ENCODE results near the gene OR5M3. TPM values are rescaled to one million over a fixed set of nuclear protein-coding genes. Genes with fewer than 3 reads are reported as not detected.

The OR5M3 gene
- not detected for total RNA-seq

GRCh38 chr11:56473252-56473651, at the start of gene OR5M3:
Gene OR5M3 (minus strand): TSS chr11:56473352. CDS start chr11:56470497, 2,855 bp downstream.
- no peaks in the 10 kb centered on the region for H3K36me3 Mint-ChIP-seq
- H3K4me1 Mint-ChIP-seq (ENCODE audit: low read depth in 2 of 2), result no peaks in the 10 kb centered on the region
- no peaks in the 10 kb centered on the region for H3K27me3 Mint-ChIP-seq
- H3K27ac Mint-ChIP-seq, result no peak within 1 kb of the TSS
- DNase-seq (ENCODE audit: low spot score) (no peak), ATAC-seq (no peak)
- H3K9me3 Mint-ChIP-seq, result peaks cover 9% of the 10 kb centered on the region
- no peak within 1 kb of the TSS for H3K4me3 Mint-ChIP-seq

- H3K36me3 Mint-ChIP-seq, result no peaks in the 10 kb centered on the region
These were observed 48.9 kb upstream of the OR5M3 start for GRCh38 chr11:56522008-56522407.

GRCh38 chr11:56513280-56513679, 40.1 kb upstream of the OR5M3 start:
- no peaks in the 10 kb centered on the region for H3K27me3 Mint-ChIP-seq
- ATAC-seq, result no peak
- peaks cover 19% of the 10 kb centered on the region for H3K9me3 Mint-ChIP-seq
- H3K36me3 Mint-ChIP-seq, result peaks cover 11% of the 10 kb centered on the region
- H3K4me3 Mint-ChIP-seq, result no peak overlapping the region
- no peak for DNase-seq (ENCODE audit: low spot score)
- H3K4me1 Mint-ChIP-seq (ENCODE audit: low read depth in 2 of 2), result no peaks in the 10 kb centered on the region
- no peak overlapping the region for H3K27ac Mint-ChIP-seq

More at GRCh38 chr11:56522008-56522407, 48.9 kb upstream of the OR5M3 start:
- H3K27me3 Mint-ChIP-seq, result no peaks in the 10 kb centered on the region
- H3K4me3 Mint-ChIP-seq, result no peak overlapping the region
- H3K9me3 Mint-ChIP-seq, result peaks cover 18% of the 10 kb centered on the region
- no peak overlapping the region for H3K27ac Mint-ChIP-seq
- ATAC-seq (no peak), DNase-seq (ENCODE audit: low spot score) (no peak)
- no peaks in the 10 kb centered on the region for H3K4me1 Mint-ChIP-seq (ENCODE audit: low read depth in 2 of 2)

GRCh38 chr11:56509439-56509838, 36.3 kb upstream of the OR5M3 start:
- no peak overlapping the region for H3K27ac Mint-ChIP-seq
- H3K9me3 Mint-ChIP-seq, result peaks cover 16% of the 10 kb centered on the region
- DNase-seq (ENCODE audit: low spot score) (no peak), ATAC-seq (no peak)
- H3K36me3 Mint-ChIP-seq, result peaks cover 11% of the 10 kb centered on the region
- no peaks in the 10 kb centered on the region for H3K4me1 Mint-ChIP-seq (ENCODE audit: low read depth in 2 of 2)
- no peak overlapping the region for H3K4me3 Mint-ChIP-seq
- H3K27me3 Mint-ChIP-seq, result no peaks in the 10 kb centered on the region

- Mint-ChIP-seq H3K4me1 (ENCODE audit: low read depth in 2 of 2) (no peaks in the 10 kb centered on the region), H3K36me3 (peaks cover 7% of the 10 kb centered on the region), H3K27ac (no peak overlapping the region), H3K9me3 (peaks cover 19% of the 10 kb centered on the region), H3K4me3 (no peak overlapping the region), H3K27me3 (no peaks in the 10 kb centered on the region)
- ATAC-seq (no peak), DNase-seq (ENCODE audit: low spot score) (no peak)
These were observed 23.9 kb upstream of the OR5M3 start for GRCh38 chr11:56497010-56497409.

GRCh38 chr11:56495117-56495516, 22.0 kb upstream of the OR5M3 start:
- H3K27me3 Mint-ChIP-seq, result no peaks in the 10 kb centered on the region
- no peak for ATAC-seq
- H3K9me3 Mint-ChIP-seq, result peaks cover 21% of the 10 kb centered on the region
- no peak overlapping the region for H3K27ac Mint-ChIP-seq
- no peak overlapping the region for H3K4me3 Mint-ChIP-seq
- no peak for DNase-seq (ENCODE audit: low spot score)
- H3K4me1 Mint-ChIP-seq (ENCODE audit: low read depth in 2 of 2), result no peaks in the 10 kb centered on the region
- H3K36me3 Mint-ChIP-seq, result peaks cover 7% of the 10 kb centered on the region

- Mint-ChIP-seq H3K27ac (no peak within 1 kb of the TSS), H3K36me3 (no peaks in the 10 kb centered on the region), H3K27me3 (no peaks in the 10 kb centered on the region), H3K4me3 (no peak within 1 kb of the TSS), H3K4me1 (ENCODE audit: low read depth in 2 of 2) (no peaks in the 10 kb centered on the region), H3K9me3 (peaks cover 21% of the 10 kb centered on the region)
- no peak for DNase-seq (ENCODE audit: low spot score)
- ATAC-seq, result no peak
These were observed 18.1 kb upstream of the OR5M3 start, which contains the start of gene OR5M8 for GRCh38 chr11:56491270-56491669. Gene OR5M8 (minus strand): TSS chr11:56491370. CDS start chr11:56491370, 0 bp downstream.

- Mint-ChIP-seq H3K4me3 (no peak overlapping the region), H3K27ac (no peak overlapping the region), H3K9me3 (peaks cover 16% of the 10 kb centered on the region), H3K4me1 (ENCODE audit: low read depth in 2 of 2) (no peaks in the 10 kb centered on the region), H3K27me3 (no peaks in the 10 kb centered on the region), H3K36me3 (no peaks in the 10 kb centered on the region)
- DNase-seq (ENCODE audit: low spot score), result no peak
- no peak for ATAC-seq
These were observed 13.6 kb upstream of the OR5M3 start for GRCh38 chr11:56486801-56487200.

- Mint-ChIP-seq H3K9me3 (peaks cover 11% of the 10 kb centered on the region), H3K36me3 (no peaks in the 10 kb centered on the region), H3K27ac (no peak overlapping the region), H3K4me1 (ENCODE audit: low read depth in 2 of 2) (no peaks in the 10 kb centered on the region), H3K27me3 (no peaks in the 10 kb centered on the region), H3K4me3 (no peak overlapping the region)
- DNase-seq (ENCODE audit: low spot score), result no peak
- ATAC-seq, result no peak
These were observed 1.6 kb upstream of the OR5M3 start for GRCh38 chr11:56474729-56475235.

- no peaks in the 10 kb centered on the region for H3K4me1 Mint-ChIP-seq (ENCODE audit: low read depth in 2 of 2)
- DNase-seq (ENCODE audit: low spot score), result no peak
- H3K27ac Mint-ChIP-seq, result no peak overlapping the region
- H3K27me3 Mint-ChIP-seq, result no peaks in the 10 kb centered on the region
- no peak overlapping the region for H3K4me3 Mint-ChIP-seq
- ATAC-seq, result no peak
- H3K36me3 Mint-ChIP-seq, result no peaks in the 10 kb centered on the region
- peaks cover 10% of the 10 kb centered on the region for H3K9me3 Mint-ChIP-seq
These were observed 16.1 kb downstream of the OR5M3 start for GRCh38 chr11:56457076-56457475.

- ATAC-seq (no peak), DNase-seq (ENCODE audit: low spot score) (no peak)
- Mint-ChIP-seq H3K9me3 (peaks cover 12% of the 10 kb centered on the region), H3K4me1 (ENCODE audit: low read depth in 2 of 2) (no peaks in the 10 kb centered on the region), H3K27me3 (no peaks in the 10 kb centered on the region), H3K4me3 (no peak overlapping the region), H3K36me3 (peaks cover 4% of the 10 kb centered on the region), H3K27ac (no peak overlapping the region)
These were observed 19.6 kb downstream of the OR5M3 start for GRCh38 chr11:56453521-56453920.

Other genes with a start within 250 kb of the OR5M3 start
- gene OR5T2, start 239.1 kb downstream of the OR5M3 start, total RNA-seq, result not detected
- not detected for gene OR5T3, start 221.1 kb downstream of the OR5M3 start, total RNA-seq
- gene OR5T1, start 199.2 kb downstream of the OR5M3 start, total RNA-seq, result not detected
- gene OR8H1, start 181.1 kb downstream of the OR5M3 start, total RNA-seq, result not detected
- gene OR8K3, start 158.2 kb downstream of the OR5M3 start, total RNA-seq, result not detected
- gene OR8K1, start 127.3 kb downstream of the OR5M3 start, total RNA-seq, result not detected
- not detected for gene OR8J1, start 119.1 kb downstream of the OR5M3 start, total RNA-seq
- not detected for gene OR8U1, start 97.7 kb downstream of the OR5M3 start, total RNA-seq
- gene OR5AL1, start 60.7 kb downstream of the OR5M3 start, total RNA-seq, result not detected
- not detected for gene OR5M8, start 18.0 kb upstream of the OR5M3 start, total RNA-seq
- gene OR5M11, start 69.9 kb upstream of the OR5M3 start, total RNA-seq, result not detected
- not detected for gene OR5M10, start 104.4 kb upstream of the OR5M3 start, total RNA-seq
- not detected for gene OR5M1, start 141.5 kb upstream of the OR5M3 start, total RNA-seq
- gene OR5AP2, start 169.1 kb upstream of the OR5M3 start, total RNA-seq, result not detected
- not detected for gene OR5AR1, start 190.3 kb upstream of the OR5M3 start, total RNA-seq
- gene OR9G1, start 225.7 kb upstream of the OR5M3 start, total RNA-seq, result not detected

All from natural killer cell treated with Interleukin-12 subunit alpha and Interleukin-12 subunit beta and Interleukin-15 and Interleukin-18, amount 100 ng/mL, for 72 hours (primary cell).